ENCODE measurements around the gene RFTN1. TPM values are rescaled to one million over a fixed set of nuclear protein-coding genes. Genes with fewer than 3 reads are reported as not detected.

Gene RFTN1
- total RNA-seq, 2 experiments from 2014 or later = 74.9 to 75.1 TPM

Other genes starting within 250 kb of the RFTN1 start
- 10 to 100 TPM; 16.7 to 19.8 TPM for gene DPH3, start 248.8 kb downstream of the RFTN1 start, total RNA-seq
- gene OXNAD1, start 248.5 kb downstream of the RFTN1 start, total RNA-seq = 10 to 100 TPM; 26.9 to 27.1 TPM
- gene DAZL, start 91.7 kb upstream of the RFTN1 start, total RNA-seq = not detected

All from activated CD4-positive, alpha-beta memory T cell treated with anti-CD3 and anti-CD28 coated beads, Interleukin-2, amount 10 ng/mL, durations not matched to agents 7 days and 5 days (primary cell).